ENCODE data around the gene VWA5A. TPM values are rescaled to one million over a fixed set of nuclear protein-coding genes. Genes with fewer than 3 reads are reported as not detected.
A peak's percentile ranks its signal among the peaks of the same experiment; 100 is the strongest.

Gene VWA5A
- total RNA-seq, 2 donors from 2014 or later = 32.8 to 44.4 TPM

- Histone ChIP-seq H3K4me1 (ENCODE audit: control insufficient read depth in 1 of 2, low read depth in 2 of 2) (peaks cover 0 to 16% of the 10 kb centered on the region in 2 donors), H3K36me3 (no peaks in the 10 kb centered on the region), H3K4me3 (peak overlapping the region; percentile 37), H3K9me3 (no peaks in the 10 kb centered on the region), H3K27ac (no peak overlapping the region), H3K27me3 (replicated peaks; ENCODE audit: insufficient read depth) (peaks cover 3% of the 10 kb centered on the region)
- TF ChIP-seq CTCF (IDR thresholded peaks at IDR 0.05) = no peak
- DNase-seq (ENCODE audit: low spot score) (no peak), ATAC-seq (ENCODE audit: insufficient number of reproducible peaks, low FRiP score, low read depth) (no peak)
Observed at GRCh38 chr11:124071623-124071948, 43.7 kb upstream of the VWA5A start.

GRCh38 chr11:124072147-124072546 is 43.1 kb upstream of the VWA5A start:
- DNase-seq (ENCODE audit: low spot score) (no peak), ATAC-seq (ENCODE audit: insufficient number of reproducible peaks, low FRiP score, low read depth) (no peak)
- Histone ChIP-seq H3K27me3 (replicated peaks; ENCODE audit: insufficient read depth) (peaks cover 3% of the 10 kb centered on the region), H3K4me3 (no peak overlapping the region), H3K9me3 (no peaks in the 10 kb centered on the region), H3K4me1 (ENCODE audit: control insufficient read depth in 1 of 2, low read depth in 2 of 2) (peaks cover 0 to 16% of the 10 kb centered on the region in 2 donors), H3K36me3 (no peaks in the 10 kb centered on the region), H3K27ac (no peak overlapping the region)
- no peak for TF ChIP-seq CTCF (IDR thresholded peaks at IDR 0.05)

- no peak overlapping the region for H3K4me3 ChIP-seq
- H3K27ac ChIP-seq = no peak overlapping the region
- H3K4me1 ChIP-seq (ENCODE audit: control insufficient read depth in 1 of 2, low read depth in 2 of 2) = peaks cover 0 to 16% of the 10 kb centered on the region in 2 donors
- TF ChIP-seq CTCF (IDR thresholded peaks at IDR 0.05) = no peak
- H3K27me3 ChIP-seq (replicated peaks; ENCODE audit: insufficient read depth) = peaks cover 3% of the 10 kb centered on the region
- H3K36me3 ChIP-seq = no peaks in the 10 kb centered on the region
- DNase-seq (ENCODE audit: low spot score) (no peak), ATAC-seq (ENCODE audit: insufficient number of reproducible peaks, low FRiP score, low read depth) (no peak)
- H3K9me3 ChIP-seq = no peaks in the 10 kb centered on the region
Observed at GRCh38 chr11:124074554-124074953, 40.7 kb upstream of the VWA5A start.

- Histone ChIP-seq H3K9me3 (no peaks in the 10 kb centered on the region), H3K36me3 (no peaks in the 10 kb centered on the region), H3K4me1 (ENCODE audit: control insufficient read depth in 1 of 2, low read depth in 2 of 2) (peaks cover 0 to 16% of the 10 kb centered on the region in 2 donors), H3K4me3 (no peak overlapping the region), H3K27ac (no peak overlapping the region), H3K27me3 (replicated peaks; ENCODE audit: insufficient read depth) (peaks cover 3% of the 10 kb centered on the region)
- TF ChIP-seq CTCF (IDR thresholded peaks at IDR 0.05) = no peak
- DNase-seq (ENCODE audit: low spot score) = no peak
- no peak for ATAC-seq (ENCODE audit: insufficient number of reproducible peaks, low FRiP score, low read depth)
Observed at GRCh38 chr11:124075492-124075840, 39.8 kb upstream of the VWA5A start.

- DNase-seq (ENCODE audit: low spot score) = no peak
- Histone ChIP-seq H3K27ac (no peak overlapping the region), H3K9me3 (no peaks in the 10 kb centered on the region), H3K36me3 (no peaks in the 10 kb centered on the region), H3K27me3 (replicated peaks; ENCODE audit: insufficient read depth) (peaks cover 3% of the 10 kb centered on the region), H3K4me3 (peak overlapping the region; percentile 72), H3K4me1 (ENCODE audit: control insufficient read depth in 1 of 2, low read depth in 2 of 2) (peaks cover 0 to 16% of the 10 kb centered on the region in 2 donors)
- no peak for ATAC-seq (ENCODE audit: insufficient number of reproducible peaks, low FRiP score, low read depth)
- TF ChIP-seq CTCF (IDR thresholded peaks at IDR 0.05) = no peak
Observed at GRCh38 chr11:124075841-124076651, 39.2 kb upstream of the VWA5A start.
